Neural progenitor cell (in vitro differentiated cells): ENCODE data around the gene CELA1.

Source experiments
- EZH2 ChIP-seq: fragments of 200-600 bp; sonication (generic); IDR thresholded peaks from 2 replicates; pipeline ENCODE4 v1.6.1; 2017; ENCODE audit warnings: antibody characterized with exemption, mild to moderate bottlenecking, moderate library complexity
- EZH2phosphoT487 ChIP-seq: fragments of 200-600 bp; sonication (generic); IDR thresholded peaks from 2 replicates; pipeline ENCODE4 v1.6.1; 2017; ENCODE audit warnings: antibody characterized with exemption
- TF ChIP-seq, protein P1 (sequence below): fragments of 200-600 bp; sonication (generic); IDR thresholded peaks from 2 replicates; pipeline ENCODE4 v1.5.1; 2017; ENCODE audit warnings: antibody characterized with exemption, mild to moderate bottlenecking

DNA sequence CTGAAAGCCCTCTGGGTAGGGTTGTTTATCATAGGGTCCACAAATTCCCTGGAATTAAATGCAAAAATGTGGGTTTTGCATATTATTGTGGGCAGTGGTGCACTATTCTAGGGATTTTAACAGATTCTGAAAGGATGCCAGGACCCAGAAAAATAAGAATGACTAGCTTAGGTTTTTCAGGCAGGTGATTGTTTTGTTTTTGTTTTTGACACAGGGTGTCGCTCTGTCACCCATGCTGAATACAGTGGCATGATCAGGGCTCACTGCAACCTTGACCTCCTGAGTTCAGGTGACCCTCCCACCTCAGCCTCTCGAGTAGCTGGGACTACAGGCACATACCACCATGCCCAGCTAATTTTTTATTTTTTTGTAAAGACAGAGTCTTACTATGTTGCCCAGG lies 25.5 kb upstream of the CELA1 start:
- TF ChIP-seq, protein P1, sequence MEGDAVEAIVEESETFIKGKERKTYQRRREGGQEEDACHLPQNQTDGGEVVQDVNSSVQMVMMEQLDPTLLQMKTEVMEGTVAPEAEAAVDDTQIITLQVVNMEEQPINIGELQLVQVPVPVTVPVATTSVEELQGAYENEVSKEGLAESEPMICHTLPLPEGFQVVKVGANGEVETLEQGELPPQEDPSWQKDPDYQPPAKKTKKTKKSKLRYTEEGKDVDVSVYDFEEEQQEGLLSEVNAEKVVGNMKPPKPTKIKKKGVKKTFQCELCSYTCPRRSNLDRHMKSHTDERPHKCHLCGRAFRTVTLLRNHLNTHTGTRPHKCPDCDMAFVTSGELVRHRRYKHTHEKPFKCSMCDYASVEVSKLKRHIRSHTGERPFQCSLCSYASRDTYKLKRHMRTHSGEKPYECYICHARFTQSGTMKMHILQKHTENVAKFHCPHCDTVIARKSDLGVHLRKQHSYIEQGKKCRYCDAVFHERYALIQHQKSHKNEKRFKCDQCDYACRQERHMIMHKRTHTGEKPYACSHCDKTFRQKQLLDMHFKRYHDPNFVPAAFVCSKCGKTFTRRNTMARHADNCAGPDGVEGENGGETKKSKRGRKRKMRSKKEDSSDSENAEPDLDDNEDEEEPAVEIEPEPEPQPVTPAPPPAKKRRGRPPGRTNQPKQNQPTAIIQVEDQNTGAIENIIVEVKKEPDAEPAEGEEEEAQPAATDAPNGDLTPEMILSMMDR = no peak
- TF ChIP-seq EZH2phosphoT487 (no peak), EZH2 (no peak)
